GM10266 (cell line): Measurements from ENCODE around the gene NUP85.
A peak's percentile ranks its signal among the peaks of the same experiment; 100 is the strongest.
"Not testable (repeated sequence)": the region's sequence is repeated elsewhere in the genome, so short reads cannot be mapped to it uniquely, and the experiment has no call there.

Experiments
- DNase-seq: peaks from one replicate; pipeline ENCODE4 v3.0.0; 2012; ENCODE audit errors: extremely low spot score
- TF ChIP-seq, protein P1 (sequence below): IDR thresholded peaks from 2 replicates; pipeline ENCODE4 v1.5.1; 2012; ENCODE audit warnings: mild to moderate bottlenecking, low read depth; ENCODE audit not compliant: control insufficient read depth, insufficient read depth; ENCODE audit errors: missing control alignments

The NUP85 gene

GRCh38 chr17:75270966-75271232, 65.4 kb downstream of the NUP85 start, which contains the start of gene MIF4GD:
Gene MIF4GD (minus strand): TSS chr17:75271231. CDS start chr17:75270195, 1,036 bp downstream.
- TF ChIP-seq, protein P1, sequence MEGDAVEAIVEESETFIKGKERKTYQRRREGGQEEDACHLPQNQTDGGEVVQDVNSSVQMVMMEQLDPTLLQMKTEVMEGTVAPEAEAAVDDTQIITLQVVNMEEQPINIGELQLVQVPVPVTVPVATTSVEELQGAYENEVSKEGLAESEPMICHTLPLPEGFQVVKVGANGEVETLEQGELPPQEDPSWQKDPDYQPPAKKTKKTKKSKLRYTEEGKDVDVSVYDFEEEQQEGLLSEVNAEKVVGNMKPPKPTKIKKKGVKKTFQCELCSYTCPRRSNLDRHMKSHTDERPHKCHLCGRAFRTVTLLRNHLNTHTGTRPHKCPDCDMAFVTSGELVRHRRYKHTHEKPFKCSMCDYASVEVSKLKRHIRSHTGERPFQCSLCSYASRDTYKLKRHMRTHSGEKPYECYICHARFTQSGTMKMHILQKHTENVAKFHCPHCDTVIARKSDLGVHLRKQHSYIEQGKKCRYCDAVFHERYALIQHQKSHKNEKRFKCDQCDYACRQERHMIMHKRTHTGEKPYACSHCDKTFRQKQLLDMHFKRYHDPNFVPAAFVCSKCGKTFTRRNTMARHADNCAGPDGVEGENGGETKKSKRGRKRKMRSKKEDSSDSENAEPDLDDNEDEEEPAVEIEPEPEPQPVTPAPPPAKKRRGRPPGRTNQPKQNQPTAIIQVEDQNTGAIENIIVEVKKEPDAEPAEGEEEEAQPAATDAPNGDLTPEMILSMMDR = no peak
- DNase-seq = no peak

- peak; percentile 98 for DNase-seq
These were observed 65.9 kb downstream of the NUP85 start for GRCh38 chr17:75271233-75271954.

DNA sequence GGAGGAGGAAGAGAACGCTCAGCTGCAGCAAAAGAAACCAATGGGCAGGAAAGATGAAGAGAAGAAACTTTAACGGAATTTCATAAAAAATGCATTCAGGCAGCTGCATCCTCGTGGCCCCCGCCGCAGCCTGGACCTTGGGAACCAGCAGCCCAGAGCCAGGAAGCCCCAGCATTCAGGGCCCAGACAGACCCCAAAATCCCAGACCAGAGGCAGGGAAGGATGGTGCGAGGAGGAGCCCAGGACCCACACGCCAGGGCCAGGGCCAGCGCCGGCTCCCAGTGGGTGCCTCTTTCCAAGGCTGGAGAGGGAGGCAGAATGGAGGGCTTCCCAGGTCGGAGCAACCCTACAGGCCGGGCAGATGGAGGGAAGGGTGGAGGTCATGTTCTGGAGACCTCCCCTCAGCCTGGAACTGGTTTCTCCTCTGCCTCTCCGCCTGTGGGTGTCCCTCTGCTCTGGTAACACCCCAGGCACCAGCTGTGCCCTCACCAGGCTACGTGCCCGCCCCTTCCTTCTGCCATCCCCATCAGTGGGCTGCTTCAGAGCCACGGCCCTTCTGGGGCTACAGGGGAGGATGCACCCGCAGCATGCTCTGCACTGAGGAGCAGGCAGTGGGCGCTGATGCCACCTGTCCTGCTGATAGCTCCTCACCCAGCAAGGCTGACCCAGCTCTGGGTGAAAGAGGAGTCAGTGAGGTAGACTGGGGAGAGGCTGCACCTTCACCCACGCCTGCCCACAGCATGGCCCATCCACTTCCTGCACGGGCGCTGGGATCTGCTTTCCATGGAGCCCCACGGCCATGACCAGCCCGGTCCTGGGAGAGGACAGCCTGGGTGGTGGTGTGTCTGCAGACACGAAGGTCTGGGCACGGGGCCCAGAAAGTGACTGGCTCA, 66.7 kb downstream of the NUP85 start:
- TF ChIP-seq, protein P1 = no peak
- no peak for DNase-seq

More at GRCh38 chr17:75271233-75271954, 65.9 kb downstream of the NUP85 start:
- TF ChIP-seq, protein P1 = peak; percentile 99

- TF ChIP-seq, protein P1 = no peak
- DNase-seq = no peak
These were observed 67.3 kb downstream of the NUP85 start for GRCh38 chr17:75272848-75273184.

DNA sequence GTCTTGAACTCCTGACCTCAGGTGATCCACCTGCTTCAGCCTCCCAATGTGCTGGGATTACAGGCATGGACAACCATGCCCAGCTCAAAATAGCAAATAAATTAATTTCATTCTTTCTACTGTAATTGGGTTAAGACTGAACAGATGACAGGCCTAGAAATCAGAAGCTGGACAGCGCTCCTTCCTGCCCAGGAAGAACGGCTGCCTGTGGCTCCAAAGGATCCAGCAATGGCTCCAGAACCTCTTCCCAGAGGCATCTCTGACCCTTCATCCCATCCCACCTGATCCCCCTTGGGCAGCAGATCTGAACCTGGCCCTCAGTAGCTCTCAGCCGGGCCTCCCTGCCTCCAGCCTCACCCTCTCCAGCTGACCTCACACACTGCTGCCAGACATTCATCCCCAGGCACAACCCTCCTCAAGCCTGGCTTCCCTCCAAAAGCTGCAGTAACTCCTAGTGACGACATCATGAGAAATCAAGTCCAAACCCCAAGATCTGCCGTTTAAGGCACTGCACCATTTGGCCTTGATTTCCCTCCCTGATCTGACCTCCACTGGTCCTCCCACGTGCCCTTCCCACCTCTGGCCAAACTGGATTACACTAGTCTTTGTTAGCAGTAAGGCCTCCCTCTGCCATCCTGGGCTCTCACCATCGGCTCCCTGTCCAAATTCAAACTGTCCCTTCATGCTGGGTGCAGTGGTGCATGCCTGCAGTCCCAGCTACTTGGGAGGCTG, 68.7 kb downstream of the NUP85 start:
- DNase-seq = no peak
- TF ChIP-seq, protein P1 = no peak

DNA sequence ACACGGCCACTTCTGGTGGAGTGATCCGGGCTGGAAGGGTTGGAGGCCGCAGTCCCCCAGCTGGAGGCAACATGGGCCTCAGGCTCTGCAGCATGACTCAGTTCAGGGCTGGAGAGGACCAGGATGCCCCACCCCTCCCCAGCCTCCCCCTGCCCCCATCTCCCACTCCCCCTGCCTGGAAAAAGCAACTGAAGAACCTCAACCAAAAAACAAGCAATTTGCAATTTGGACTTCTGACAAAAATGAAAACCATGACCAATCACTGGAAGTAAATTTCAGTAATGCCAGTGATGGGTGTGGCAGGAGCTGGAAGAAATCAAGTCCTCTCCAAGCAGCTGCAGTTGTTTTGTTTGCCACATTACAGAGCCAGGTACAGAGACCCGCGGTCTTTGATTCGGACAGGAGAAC, 72.2 kb downstream of the NUP85 start:
- no peak for DNase-seq
- TF ChIP-seq, protein P1 = no peak

GRCh38 chr17:75280189-75280588, 74.7 kb downstream of the NUP85 start:
- DNase-seq = not testable (repeated sequence)
